GM21723 (cell line): ENCODE results near the gene CHMP1B.
"Not testable (repeated sequence)": the region's sequence is repeated elsewhere in the genome, so short reads cannot be mapped to it uniquely, and the experiment has no call there.

Experiments used
- ATAC-seq: cut with Tn5 transposase; IDR thresholded peaks from one replicate; pipeline ENCODE4 v1.9.1; 2021; ENCODE audit warnings: mild to moderate bottlenecking, moderate library complexity; ENCODE audit not compliant: unreplicated experiment

The CHMP1B gene

DNA sequence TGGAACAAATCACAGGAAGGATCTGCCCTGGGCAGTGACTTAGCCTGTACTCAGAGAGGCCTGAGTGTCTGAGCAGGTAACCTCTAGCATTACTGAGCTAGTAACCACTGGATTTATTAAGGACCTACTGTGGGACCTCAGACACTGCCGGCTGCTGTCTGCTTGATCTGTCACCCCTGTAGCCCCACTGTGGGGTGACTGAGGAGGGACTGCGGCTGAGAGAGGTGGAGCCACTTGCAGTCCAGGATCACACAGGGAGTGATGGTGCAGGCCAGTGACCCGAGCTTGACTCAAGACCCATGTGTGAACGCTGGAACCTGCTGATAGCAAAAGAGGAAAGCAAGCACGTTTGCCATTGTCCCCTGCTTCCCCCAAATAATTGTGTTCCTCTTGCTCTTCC lies 15.6 kb downstream of the CHMP1B start:
- no peak for ATAC-seq

DNA sequence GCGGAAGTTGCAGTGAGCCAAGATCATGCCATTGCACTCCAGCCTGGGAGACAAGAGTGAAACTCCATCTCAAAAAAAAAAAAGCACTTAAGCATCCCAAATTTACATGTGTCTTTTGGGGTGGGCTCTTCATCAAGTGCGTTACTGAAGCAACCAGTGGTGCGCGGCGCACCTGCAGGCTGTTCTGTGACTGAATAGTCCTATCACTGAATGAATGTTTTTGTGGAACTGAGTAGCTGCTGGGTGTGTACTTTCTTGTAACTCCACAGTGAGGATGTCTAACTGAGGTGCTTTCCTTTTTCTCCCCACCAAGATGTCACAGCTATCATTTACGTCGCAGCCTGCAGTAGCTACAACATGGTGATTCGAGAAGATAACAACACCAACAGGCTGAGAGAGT lies 17.0 kb downstream of the CHMP1B start:
- no peak for ATAC-seq

DNA sequence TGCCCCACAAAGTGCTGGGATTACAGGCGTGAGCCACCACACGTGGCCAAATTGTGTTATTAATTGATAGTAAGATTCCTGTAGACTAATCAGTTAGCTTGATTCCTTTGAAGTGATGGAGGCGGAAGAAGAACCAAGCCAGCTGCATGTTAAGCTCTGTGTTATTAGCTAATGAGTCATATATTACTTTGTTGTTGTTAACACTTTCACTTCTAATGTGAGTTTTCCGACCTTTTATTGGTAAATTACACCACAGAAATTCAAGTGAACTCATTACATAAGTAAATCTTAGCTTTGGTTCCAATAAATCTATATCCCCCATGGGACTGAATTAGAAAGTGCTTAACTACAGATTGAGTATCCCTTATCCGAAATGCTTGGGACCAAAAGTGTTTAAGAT lies 20.3 kb downstream of the CHMP1B start:
- ATAC-seq = no peak

DNA sequence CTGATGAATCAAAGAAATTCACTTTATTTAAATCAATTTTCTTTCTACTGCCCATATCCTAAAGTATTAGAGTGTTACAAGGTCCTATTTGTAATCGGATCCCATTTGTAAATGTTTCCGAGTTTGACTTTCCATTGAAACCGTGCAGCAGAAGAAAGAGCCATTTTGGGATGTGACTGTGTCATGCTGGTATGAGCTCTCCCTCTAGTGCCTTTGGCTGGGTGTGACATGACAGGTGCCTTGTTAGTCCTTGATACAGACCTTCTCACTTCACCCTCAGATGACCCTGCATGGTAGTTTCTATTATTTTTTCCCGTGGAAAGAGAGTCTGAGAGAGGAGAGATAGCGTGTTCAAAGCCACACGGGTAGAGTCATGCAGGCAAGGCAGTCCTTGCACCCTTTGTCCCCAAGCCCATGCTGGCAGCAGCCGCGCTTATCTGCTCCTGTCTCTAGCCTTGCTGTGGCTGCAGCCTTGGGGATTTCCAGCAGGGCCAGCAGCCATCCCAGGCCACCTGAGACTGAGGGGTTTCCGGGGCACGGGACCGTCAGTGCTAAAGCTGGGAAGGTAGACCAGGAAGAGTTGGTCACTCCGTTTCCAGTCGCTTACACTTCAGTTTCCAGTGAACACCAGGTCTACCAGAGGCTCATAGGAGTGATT lies 21.4 kb downstream of the CHMP1B start:
- no peak for ATAC-seq

GRCh38 chr18:11873670-11874340 lies 22.6 kb downstream of the CHMP1B start:
- ATAC-seq = no peak

- no peak for ATAC-seq
Measured at GRCh38 chr18:11874676-11875075, 23.5 kb downstream of the CHMP1B start.

DNA sequence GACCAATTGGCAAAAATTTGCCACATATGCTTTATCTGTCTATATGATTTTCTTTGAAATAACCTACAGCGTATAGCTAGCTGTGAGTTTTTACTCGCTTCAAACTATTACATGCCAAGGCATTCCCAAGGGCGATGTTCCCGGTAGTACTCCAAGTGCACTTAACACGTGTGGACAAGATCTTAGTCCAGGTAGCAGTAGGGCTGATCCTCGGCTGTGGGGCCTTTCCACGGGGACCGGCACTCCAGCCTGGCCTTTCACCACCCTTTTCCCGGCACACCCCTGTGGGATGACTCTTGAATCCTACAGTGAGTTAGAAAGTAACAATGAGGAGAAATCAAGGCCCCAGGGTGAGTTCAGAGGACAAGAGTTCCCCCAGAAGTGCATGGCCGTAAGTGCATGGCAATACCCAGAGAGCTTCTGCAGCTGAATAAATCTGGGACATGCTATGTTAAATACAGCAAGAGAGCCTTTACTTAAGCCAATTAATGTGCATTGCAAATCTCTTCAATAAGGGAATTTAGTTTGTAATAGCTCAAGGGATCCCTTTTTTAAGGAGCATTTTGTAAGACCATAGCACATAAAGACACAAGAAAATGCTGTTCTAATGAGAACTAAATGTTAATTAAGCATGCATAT lies 26.4 kb downstream of the CHMP1B start:
- no peak for ATAC-seq

DNA sequence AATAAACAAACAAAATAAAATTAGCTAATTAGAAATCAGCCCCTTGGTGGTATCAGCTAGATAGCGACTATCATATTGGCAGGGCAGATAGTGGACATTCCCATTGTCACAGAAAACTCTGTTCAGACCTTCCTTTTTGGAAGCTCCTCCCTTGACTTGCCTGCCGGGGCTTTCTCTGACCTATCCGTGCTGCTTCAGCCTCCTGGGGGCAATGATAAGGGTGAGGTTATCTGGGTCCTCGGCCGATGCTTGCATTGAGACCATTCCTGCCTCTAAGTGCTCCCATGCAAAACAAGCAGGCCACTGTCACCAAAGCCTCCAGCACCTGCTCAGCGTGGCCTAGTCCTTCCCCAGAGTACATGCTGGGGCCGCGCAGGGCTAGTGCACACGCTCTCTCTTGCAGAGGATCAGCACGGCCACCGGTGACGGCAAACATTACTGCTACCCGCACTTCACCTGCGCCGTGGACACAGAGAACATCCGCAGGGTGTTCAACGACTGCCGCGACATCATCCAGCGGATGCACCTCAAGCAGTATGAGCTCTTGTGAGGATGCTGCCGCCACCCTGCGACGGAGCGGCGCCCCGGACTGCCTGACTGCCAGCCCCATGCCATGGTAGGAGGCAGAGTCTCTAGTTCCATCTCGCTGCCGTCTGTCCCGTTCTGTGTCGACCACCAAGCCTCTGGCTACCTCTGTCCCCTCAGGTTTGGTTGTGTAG lies 29.5 kb downstream of the CHMP1B start:
- ATAC-seq = no peak

DNA sequence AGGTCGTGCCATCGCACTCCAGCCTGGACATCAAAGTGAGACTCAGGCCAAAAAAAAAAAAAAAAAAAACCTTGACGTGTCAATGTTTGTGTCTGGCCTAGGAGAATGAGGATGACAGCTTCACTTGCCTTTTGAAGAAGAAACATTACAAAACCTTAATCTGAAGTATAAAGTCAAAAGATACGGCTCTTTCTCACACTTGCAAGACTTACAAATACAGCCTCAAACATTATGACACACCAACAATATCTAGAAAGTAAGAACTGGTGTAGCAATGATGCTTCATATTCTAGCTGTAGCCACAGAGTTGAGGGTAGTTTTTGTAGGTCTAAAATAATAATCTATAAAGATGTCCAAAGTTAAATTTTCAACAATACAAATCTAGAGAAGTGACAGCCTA lies 31.4 kb downstream of the CHMP1B start:
- no peak for ATAC-seq

DNA sequence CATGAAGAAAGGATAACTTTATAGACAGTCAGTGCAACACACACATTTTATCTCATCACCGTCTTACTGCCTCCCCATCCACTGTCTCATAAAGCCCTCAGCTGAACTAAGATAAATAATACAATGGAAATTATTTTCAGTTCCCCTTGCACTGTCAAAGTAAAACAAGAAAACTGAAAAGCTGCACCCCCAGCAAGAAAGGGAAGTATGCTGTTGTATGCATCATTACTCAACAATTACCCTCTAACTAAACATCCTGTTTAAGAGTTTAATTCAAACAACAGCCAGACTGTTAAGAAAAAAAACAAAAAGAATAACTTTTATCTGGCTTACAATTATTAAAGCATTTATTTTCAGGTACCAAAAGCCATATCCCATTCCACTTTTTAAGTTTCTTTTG lies 31.9 kb downstream of the CHMP1B start:
- ATAC-seq = peak; percentile 74

DNA sequence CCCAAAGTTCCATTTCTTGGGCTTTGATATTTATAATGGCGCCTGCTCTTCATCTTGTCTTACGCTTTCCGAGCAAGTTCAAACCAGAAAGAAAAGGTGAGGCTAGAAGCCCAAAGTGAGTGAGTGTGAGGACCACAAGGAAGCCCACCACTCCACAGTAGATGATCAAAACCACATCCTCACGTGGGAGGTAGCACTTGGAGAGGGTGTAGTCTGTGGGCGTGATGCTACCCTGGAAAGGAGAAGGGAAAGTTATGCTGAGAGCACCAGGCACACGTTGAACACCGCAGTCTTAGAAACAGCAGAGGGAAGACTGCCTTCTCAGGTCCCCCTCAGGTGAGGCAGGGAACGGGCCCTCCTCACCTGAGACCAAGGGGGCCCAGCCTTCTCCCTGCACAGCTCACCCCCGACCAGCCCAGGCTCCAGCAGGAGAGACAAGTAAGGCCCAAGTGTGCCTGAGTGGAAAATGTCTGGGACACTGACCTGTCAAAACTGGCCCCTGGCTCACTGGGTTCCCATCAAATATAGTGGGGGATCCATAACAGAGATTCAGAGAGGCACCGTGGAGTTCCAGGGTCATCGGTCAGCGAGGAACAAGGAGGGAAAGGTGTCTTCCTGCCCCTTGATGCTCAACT lies 33.3 kb downstream of the CHMP1B start:
- ATAC-seq = no peak

GRCh38 chr18:11885278-11885947 lies 34.2 kb downstream of the CHMP1B start:
- no peak for ATAC-seq

GRCh38 chr18:11886577-11887110 lies 35.4 kb downstream of the CHMP1B start:
- no peak for ATAC-seq

- no peak for ATAC-seq
Measured at GRCh38 chr18:11887328-11888128, 36.3 kb downstream of the CHMP1B start.

- no peak for ATAC-seq
Measured at GRCh38 chr18:11888726-11889125, 37.5 kb downstream of the CHMP1B start.

DNA sequence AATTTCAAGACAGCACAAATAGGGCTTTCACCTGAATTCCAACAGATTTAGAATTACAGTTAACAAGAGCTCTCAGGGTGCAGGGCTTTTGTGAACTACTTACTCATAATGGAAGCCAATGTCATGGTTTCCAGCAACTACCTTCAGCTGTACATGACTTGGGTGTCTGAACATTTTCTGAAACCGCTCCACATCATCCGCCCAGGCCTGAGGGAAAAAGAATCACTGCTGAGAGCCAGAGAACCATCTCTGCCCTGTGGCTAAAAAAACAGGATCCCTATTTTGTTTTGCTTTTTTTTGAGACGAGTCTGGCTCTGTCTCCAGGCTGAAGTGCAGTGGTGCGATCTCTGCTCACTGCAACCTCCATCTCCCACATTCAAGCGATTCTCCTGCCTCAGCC lies 38.1 kb downstream of the CHMP1B start:
- ATAC-seq = no peak

GRCh38 chr18:11891737-11892136 lies 40.5 kb downstream of the CHMP1B start:
- no peak for ATAC-seq

DNA sequence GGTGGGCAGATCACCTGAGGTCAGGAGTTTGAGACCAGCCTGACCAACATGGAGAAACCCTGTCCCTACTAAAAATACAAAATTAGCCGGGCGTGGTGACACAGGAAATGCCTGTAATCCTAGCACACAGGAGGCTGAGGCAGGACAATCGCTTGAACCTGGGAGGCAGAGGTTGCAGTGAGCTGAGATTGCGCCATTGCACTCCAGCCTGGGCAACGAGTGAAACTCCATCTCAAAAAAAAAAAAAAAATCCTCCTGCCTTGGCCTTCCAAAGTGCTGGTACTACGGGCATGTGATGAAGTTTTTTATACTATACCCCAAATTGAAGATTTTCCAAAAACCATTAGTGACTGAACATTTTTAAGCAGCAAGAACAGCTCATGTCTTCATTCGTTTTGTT lies 41.2 kb downstream of the CHMP1B start:
- not testable (repeated sequence) for ATAC-seq

- ATAC-seq = no peak
Measured at GRCh38 chr18:11897781-11898180, 46.6 kb downstream of the CHMP1B start.

DNA sequence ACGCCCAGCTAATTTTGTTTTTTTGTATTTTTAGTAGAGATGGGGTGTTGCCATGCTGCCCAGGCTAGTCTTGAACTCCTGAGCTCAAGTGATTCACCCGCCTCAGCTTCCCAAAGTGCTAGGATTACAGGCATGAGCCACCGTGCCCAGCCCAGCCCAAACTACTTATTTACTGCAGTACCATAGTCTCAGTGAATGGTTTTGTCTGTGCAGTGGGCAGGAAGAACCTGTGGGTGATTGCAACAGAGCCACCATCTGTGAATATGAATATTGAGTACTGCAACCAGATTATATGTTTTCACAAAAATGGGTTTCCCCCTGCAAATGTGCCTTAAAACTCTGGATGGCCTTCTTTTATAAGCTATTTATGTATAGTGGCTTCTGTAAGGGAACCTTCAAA lies 47.9 kb downstream of the CHMP1B start:
- no peak for ATAC-seq
